HG03575 (cell line): ENCODE data around the gene KRTAP5-9.
"Not testable (repeated sequence)": the region's sequence is repeated elsewhere in the genome, so short reads cannot be mapped to it uniquely, and the experiment has no call there.

ENCODE experiments used
- ATAC-seq: cut with Tn5 transposase; IDR thresholded peaks from one replicate; pipeline ENCODE4 v1.9.1; 2021; ENCODE audit not compliant: unreplicated experiment, insufficient number of reproducible peaks, low FRiP score; ENCODE audit errors: extremely low read depth

Gene KRTAP5-9

GRCh38 chr11:71548120-71548519, at the start of gene KRTAP5-9:
TSS of gene KRTAP5-9 (plus strand) at chr11:71548420. CDS start at chr11:71548658, 238 bp downstream.
- no peak for ATAC-seq

GRCh38 chr11:71499125-71499524, 49.1 kb upstream of the KRTAP5-9 start:
- no peak for ATAC-seq

- ATAC-seq = no peak
These were observed 48.7 kb upstream of the KRTAP5-9 start for GRCh38 chr11:71499546-71499945.

DNA sequence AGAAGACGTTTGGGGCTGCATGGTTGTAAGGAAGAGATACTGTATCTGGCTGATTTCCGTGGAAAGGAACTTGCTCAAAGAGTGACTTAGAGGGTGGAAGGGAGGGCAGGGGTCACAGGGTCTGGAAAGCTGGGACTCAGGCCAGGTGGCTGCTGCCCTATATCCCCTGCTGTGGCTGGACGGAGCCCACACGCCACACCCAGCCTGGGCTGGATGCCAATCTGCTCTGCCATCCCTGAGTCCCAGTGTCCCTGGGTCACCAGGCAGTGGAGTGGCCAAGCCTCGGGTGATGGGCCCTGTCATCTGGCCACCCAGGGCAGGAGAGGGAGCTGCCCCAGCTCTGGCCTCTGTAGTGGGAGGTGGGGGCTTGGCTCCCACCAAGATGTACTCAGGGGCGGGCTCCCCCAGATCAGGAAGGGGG, 47.6 kb upstream of the KRTAP5-9 start:
- no peak for ATAC-seq

- ATAC-seq = no peak
These were observed 46.9 kb upstream of the KRTAP5-9 start for GRCh38 chr11:71501071-71501985.

GRCh38 chr11:71502026-71502425, 46.2 kb upstream of the KRTAP5-9 start:
- ATAC-seq = no peak

DNA sequence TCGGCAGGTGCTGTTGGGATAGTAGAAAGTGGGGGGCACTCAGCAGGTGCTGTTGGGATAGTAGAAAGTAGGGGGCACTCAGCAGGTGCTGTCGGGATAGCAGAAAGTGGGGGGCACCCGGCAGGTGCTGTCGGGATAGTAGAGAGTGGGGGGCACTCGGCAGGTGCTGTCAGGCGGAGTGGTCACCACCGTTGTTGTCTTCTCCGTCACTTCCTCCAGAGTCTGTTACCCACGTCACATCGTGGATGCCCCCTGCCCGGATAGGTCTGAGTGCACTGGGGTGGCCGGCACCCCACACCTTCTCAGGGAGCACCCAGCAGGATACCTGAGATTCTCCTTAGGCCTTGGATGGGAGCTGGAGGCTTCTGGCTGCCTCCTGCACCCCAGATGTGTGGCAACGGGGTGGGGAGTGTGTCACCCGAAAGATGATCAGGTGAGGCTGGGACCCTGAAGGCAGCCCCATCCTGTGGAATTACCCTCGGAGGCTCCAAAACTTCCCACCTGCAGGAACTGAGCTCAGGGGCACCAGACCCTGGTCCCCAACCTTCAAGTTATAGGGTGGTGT, 45.3 kb upstream of the KRTAP5-9 start:
- ATAC-seq = no peak

- no peak for ATAC-seq
These were observed 43.7 kb upstream of the KRTAP5-9 start for GRCh38 chr11:71504531-71504930.

DNA sequence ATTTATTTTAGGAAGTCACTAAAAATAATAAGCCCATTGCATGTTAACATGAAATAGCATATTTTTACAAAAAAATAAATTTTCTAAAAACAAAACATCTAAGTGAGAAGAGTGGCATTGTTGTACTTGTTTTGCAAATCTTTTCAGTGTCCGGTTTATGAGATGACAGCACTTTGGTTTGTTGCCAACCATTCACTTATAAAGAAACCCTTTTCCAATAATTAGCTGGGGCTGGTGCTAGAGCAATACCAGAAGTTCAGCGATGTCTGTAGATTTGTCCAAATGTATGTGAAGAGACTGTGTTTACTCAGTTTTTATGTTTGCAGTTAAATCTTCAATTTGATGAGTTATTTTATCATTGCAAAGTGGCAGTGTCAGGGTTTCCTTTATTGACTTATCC, 43.2 kb upstream of the KRTAP5-9 start:
- ATAC-seq = no peak

DNA sequence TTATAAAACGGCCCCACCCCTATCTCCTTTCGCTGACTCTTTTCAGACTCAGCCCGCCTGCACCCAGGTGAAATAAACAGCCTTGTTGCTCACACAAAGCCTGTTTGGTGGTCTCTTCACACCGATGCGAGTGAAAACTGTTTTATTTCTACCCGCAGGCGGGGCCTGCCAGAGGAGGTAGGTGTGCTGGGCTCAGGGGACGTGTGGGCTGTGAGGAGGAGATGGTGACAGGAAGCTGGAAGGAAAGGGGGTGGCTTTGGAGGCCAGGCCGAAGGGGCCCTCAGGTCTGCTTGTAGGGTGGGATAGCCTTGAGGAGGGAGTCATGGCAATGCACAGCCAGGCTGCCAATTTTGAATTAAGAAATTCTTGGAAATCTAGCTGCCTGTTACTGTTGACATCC, 42.4 kb upstream of the KRTAP5-9 start:
- ATAC-seq = no peak

GRCh38 chr11:71507102-71507501, 41.1 kb upstream of the KRTAP5-9 start:
- ATAC-seq = no peak

- ATAC-seq = no peak
These were observed 29.4 kb upstream of the KRTAP5-9 start for GRCh38 chr11:71518506-71519471.

GRCh38 chr11:71519546-71519945, 28.7 kb upstream of the KRTAP5-9 start:
- no peak for ATAC-seq

GRCh38 chr11:71525188-71525937, 22.9 kb upstream of the KRTAP5-9 start:
- no peak for ATAC-seq

DNA sequence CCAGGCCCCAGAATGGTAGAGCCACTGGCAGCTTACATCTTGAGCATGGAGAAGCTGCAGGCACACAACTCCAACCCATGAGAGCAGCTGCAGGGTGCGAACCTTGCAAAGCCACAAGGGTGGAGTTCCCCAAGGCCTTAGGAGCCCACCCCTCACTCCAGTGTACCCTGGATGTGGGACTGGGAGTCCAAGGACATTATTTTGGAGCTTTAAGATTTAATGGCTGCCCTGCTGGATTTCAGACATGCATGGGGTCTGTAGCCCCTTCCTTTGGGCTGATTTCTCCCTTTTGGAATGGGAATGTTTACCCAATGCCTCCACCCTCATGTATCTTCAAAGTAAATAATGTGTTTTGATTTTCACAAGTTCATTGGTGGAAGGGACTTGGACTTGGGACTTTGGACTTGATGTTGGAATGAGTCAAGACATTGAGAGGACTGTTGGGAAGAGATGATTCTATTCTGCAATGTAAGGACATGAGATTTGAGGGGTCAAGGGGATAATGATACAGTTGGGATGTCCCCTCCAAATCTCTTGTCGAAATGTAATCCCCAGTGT, 22.2 kb upstream of the KRTAP5-9 start:
- ATAC-seq = no peak

- ATAC-seq = not testable (repeated sequence)
These were observed 21.2 kb upstream of the KRTAP5-9 start, which contains the start of gene KRTAP5-7 for GRCh38 chr11:71526796-71527575. TSS of gene KRTAP5-7 (plus strand) at chr11:71527267. CDS start at chr11:71527301, 34 bp downstream.

GRCh38 chr11:71527576-71528210, 20.5 kb upstream of the KRTAP5-9 start:
- no peak for ATAC-seq
